Measurements from ENCODE around the gene NRDC.
A peak's percentile ranks its signal among the peaks of the same experiment; 100 is the strongest.
"Not testable (repeated sequence)": the region's sequence is repeated elsewhere in the genome, so short reads cannot be mapped to it uniquely, and the experiment has no call there.

NRDC gene

DNA sequence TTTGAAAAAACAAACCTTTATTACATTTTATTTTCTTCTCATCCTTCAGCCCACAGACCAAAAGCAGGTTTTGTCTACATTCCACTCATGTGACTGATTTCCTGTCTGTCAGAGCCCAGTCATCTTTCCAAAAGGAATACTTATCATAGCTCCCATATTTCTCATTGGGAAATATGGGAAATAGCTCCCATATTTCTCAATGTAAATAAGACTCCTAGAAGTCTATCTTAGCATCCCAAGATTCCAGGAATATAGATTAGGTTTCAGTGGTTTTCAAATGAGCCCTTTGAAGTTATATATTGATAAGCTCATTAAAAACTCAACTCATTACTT is 19.1 kb upstream of the NRDC start:
- TF ChIP-seq, protein P1, sequence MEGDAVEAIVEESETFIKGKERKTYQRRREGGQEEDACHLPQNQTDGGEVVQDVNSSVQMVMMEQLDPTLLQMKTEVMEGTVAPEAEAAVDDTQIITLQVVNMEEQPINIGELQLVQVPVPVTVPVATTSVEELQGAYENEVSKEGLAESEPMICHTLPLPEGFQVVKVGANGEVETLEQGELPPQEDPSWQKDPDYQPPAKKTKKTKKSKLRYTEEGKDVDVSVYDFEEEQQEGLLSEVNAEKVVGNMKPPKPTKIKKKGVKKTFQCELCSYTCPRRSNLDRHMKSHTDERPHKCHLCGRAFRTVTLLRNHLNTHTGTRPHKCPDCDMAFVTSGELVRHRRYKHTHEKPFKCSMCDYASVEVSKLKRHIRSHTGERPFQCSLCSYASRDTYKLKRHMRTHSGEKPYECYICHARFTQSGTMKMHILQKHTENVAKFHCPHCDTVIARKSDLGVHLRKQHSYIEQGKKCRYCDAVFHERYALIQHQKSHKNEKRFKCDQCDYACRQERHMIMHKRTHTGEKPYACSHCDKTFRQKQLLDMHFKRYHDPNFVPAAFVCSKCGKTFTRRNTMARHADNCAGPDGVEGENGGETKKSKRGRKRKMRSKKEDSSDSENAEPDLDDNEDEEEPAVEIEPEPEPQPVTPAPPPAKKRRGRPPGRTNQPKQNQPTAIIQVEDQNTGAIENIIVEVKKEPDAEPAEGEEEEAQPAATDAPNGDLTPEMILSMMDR (IDR thresholded peaks at IDR 0.05; ENCODE audit: insufficient read depth, low read depth, low read length, missing control alignments): no peak
- no peak for DNase-seq (ENCODE audit: low read depth)
- no peak overlapping the region for H3K4me3 ChIP-seq (ENCODE audit: low read depth, low read length)

DNA sequence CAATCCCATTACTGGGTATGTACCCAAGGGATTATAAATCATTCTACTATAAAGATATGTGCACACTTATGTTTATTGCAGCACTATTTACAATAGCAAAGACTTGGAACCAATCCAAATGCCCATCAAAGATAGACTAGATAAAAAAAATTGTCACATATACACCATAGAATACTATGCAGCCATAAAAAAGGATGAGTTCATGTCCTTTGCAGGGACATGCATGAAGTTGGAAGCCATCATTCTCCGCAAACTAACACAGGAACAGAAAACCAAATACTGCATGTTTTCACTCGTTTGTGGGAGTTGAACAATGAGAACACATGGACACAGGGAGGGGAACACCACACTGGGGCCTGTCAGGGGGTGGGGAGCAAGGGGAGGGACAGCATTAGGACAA is 16.2 kb upstream of the NRDC start:
- not testable (repeated sequence) for DNase-seq (ENCODE audit: low read depth); H3K4me3 ChIP-seq (ENCODE audit: low read depth, low read length)

- TF ChIP-seq, protein P1 (IDR thresholded peaks at IDR 0.05; ENCODE audit: insufficient read depth, low read depth, low read length, missing control alignments): no peak
- DNase-seq (ENCODE audit: low read depth): no peak
- H3K4me3 ChIP-seq (ENCODE audit: low read depth, low read length): peak overlapping the region; percentile 97
Measured at GRCh38 chr1:51878308-51878615, 265 bp downstream of the NRDC start.

- peak overlapping the region; percentile 97 for H3K4me3 ChIP-seq (ENCODE audit: low read depth, low read length)
- TF ChIP-seq, protein P1 (IDR thresholded peaks at IDR 0.05; ENCODE audit: insufficient read depth, low read depth, low read length, missing control alignments): no peak
- DNase-seq (ENCODE audit: low read depth): peak; percentile 35
Measured at GRCh38 chr1:51877434-51878307, 856 bp downstream of the NRDC start.

GRCh38 chr1:51875836-51876235 is 2.7 kb downstream of the NRDC start:
- peak overlapping the region; percentile 7; the same call in 1 of the 2 replicates for H3K4me3 ChIP-seq (ENCODE audit: low read depth, low read length)
- no peak for DNase-seq (ENCODE audit: low read depth)
- TF ChIP-seq, protein P1 (IDR thresholded peaks at IDR 0.05; ENCODE audit: insufficient read depth, low read depth, low read length, missing control alignments): no peak

DNA sequence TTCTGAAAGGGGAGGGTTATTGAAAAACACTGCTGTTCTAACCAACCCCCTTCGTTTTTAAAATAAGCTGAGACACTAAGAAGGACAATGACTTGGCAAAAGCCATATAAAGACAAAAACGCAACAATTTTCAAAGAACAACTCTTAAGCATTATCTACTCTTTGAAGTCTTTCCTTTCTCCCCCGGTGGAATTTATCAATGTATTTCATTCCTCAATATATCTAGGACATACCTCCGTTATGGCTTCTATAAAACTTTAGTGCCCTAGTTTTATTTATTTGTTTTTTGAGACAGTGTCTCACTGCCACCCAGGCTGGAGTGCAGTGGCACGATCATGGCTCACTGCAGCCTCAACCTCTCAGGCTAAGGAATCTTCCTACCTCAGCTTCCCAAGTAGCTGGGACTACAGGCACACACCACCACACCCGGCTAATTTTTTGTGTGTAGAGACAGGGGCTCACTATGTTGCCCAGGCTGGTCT is 3.2 kb downstream of the NRDC start:
- no peak for DNase-seq (ENCODE audit: low read depth)
- H3K4me3 ChIP-seq (ENCODE audit: low read depth, low read length): no peak overlapping the region
- TF ChIP-seq, protein P1 (IDR thresholded peaks at IDR 0.05; ENCODE audit: insufficient read depth, low read depth, low read length, missing control alignments): no peak

- DNase-seq (ENCODE audit: low read depth); H3K4me3 ChIP-seq (ENCODE audit: low read depth, low read length): not testable (repeated sequence)
Measured at GRCh38 chr1:51873270-51873669, 5.3 kb downstream of the NRDC start.

DNA sequence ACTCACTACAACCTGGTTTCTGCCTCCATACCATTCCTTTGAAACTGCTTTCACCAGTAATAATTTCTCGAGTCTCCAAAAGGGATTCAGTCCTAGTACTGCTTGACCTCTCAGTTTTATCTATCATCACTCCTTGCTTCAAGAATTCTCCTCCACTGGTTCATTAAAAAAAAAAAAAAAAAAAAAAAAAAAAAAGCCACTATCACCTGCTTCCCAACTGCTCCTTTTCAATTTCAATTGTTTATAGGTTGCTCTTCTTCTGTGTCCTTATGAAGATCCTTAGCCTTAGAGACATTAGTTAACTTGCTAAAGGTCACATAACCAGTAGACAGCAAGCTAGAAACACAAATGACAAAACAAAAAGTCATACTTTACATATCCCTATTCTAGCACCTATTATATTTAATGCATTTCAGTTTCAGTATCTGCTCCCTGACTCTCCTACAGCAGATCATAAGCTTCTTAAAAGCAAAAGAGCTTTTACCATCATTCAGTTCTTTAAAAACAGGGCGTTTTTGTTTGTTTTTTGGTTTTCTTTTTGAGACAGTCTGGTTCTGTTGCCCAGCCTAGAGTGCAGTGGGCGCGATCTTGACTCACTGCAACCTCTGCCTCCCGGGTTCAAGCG is 7.1 kb downstream of the NRDC start:
- no peak overlapping the region for H3K4me3 ChIP-seq (ENCODE audit: low read depth, low read length)
- peak; percentile 22 for DNase-seq (ENCODE audit: low read depth)
- TF ChIP-seq, protein P1 (IDR thresholded peaks at IDR 0.05; ENCODE audit: insufficient read depth, low read depth, low read length, missing control alignments): no peak

Measured in GM12865 (cell line).